Measurements from ENCODE around the gene CHKB. TPM values are rescaled to one million over a fixed set of nuclear protein-coding genes. Genes with fewer than 3 reads are reported as not detected.

CHKB gene
- total and polyA plus RNA-seq, 10 of the 15 experiments (the other 5 are each of a cell fraction or from before 2014, with no cell fraction given) = 10.0 to 93.9 (median 57.0) TPM

- TF ChIP-seq MLLT1 (IDR thresholded peaks at IDR 0.05) (no peak), TBL1XR1 (IDR thresholded peaks at IDR 0.05; ENCODE audit: low read depth, low read length) (no peak), IKZF1 (conservative IDR thresholded peaks at IDR 0.05) (0 out of 2 replicates have a peak, but pooled peaks have one; percentile 13), ZNF217 (IDR thresholded peaks at IDR 0.05) (no peak), BCL3 (IDR thresholded peaks at IDR 0.05; ENCODE audit: borderline replicate concordance, insufficient read depth, low read depth, low read length, poor library complexity, severe bottlenecking) (no peak), IKZF2 (IDR thresholded peaks at IDR 0.05) (0 out of 4 replicates have a peak, but pooled peaks of 1 of the 2 experiments have one; percentile 5), STAT3 (IDR thresholded peaks at IDR 0.05; ENCODE audit: low read depth, low read length) (no peak), NRF1 (conservative IDR thresholded peaks at IDR 0.05; ENCODE audit: low read depth, low read length) (peak; percentile 29; the same call in 1 of the 2 replicates), NKRF (conservative IDR thresholded peaks at IDR 0.05) (0 out of 2 replicates have a peak, but pooled peaks have one; percentile 13), CHD2 (IDR thresholded peaks at IDR 0.05; ENCODE audit: borderline replicate concordance, low read depth, low read length) (0 out of 2 replicates have a peak, but pooled peaks have one; percentile 12), MYB (IDR thresholded peaks at IDR 0.05; ENCODE audit: borderline replicate concordance, low read depth, low read length) (no peak), POLR2A (IDR thresholded peaks at IDR 0.05; ENCODE audit: low read depth, low read length) (peak; percentile 72), EGR1 (IDR thresholded peaks at IDR 0.05; ENCODE audit: borderline replicate concordance in 1 of 2, low read depth in 2 of 2, low read length in 2 of 2) (0 out of 3 replicates have a peak, but pooled peaks of 1 of the 2 experiments have one; percentile 29), ZBTB4 (CRISPR knock-in tag; IDR thresholded peaks at IDR 0.05) (no peak), TAF1 (IDR thresholded peaks at IDR 0.05; ENCODE audit: borderline replicate concordance, low read depth, low read length) (peak; percentile 34; the same call in 1 of the 2 replicates), ZBTB33 (IDR thresholded peaks at IDR 0.05) (no peak), TCF12 (IDR thresholded peaks at IDR 0.05; ENCODE audit: low read depth, low read length) (no peak), ZBED1 (IDR thresholded peaks at IDR 0.05; ENCODE audit: borderline replicate concordance) (no peak)
These were observed 45.2 kb upstream of the CHKB start, which contains the start of gene ARSA (continued) for GRCh38 chr22:50627642-50628542.

All from GM12878 (cell line).